Raji (cell line): ENCODE results near the gene DHX30.

ENCODE experiments used
- POLR2A ChIP-seq: IDR thresholded peaks from 2 replicates; pipeline ENCODE4 v1.6.1; 2011; ENCODE audit warnings: low read depth, low read length, control low read depth; ENCODE audit not compliant: insufficient read depth

The DHX30 gene

DNA sequence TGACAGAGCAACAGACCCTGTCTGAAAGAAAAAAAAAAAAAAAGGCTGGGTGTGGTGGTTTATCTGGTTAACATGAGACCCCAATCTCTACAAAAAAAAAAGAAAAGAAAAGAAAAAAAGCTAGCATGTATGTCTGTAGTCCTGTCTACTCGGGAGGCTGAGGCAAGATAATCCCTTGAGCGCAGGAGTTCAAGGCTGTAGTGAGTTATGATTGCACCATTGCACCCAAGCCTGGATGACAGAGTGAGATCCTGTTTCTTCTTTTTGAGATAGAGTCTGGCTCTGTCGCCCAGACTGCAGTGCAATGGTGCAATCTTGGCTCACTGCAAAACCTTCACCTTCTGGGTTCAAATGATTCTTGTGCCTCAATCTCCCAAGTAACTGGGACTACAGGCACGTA, 8.4 kb upstream of the DHX30 start:
- TF ChIP-seq POLR2A = no peak

GRCh38 chr3:47799733-47800132, 3.2 kb upstream of the DHX30 start:
- no peak for TF ChIP-seq POLR2A

GRCh38 chr3:47803480-47804025, 615 bp downstream of the DHX30 start:
- no peak for TF ChIP-seq POLR2A

GRCh38 chr3:47804577-47804976, 1.6 kb downstream of the DHX30 start:
- TF ChIP-seq POLR2A = no peak

GRCh38 chr3:47813551-47814177, 10.7 kb downstream of the DHX30 start:
- TF ChIP-seq POLR2A = no peak

DNA sequence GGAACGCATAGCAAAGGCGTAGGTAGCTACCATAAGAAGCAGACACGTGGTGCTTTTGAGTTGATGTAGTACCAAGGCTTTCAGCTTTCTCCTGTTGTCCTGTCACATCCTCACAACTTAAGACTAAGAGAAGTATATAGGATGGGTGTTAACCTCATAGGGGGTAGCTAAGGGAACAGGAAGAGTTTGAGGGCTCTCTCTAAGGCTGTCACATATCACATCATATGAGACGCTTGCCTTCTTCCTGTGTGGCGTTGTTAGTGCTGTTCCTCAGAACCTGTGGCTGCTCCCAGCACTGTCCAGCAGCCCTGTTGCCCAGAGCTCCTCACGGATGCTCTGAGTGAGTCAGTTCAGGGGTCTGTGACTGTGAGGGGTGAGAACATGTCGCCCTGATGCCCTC, 14.7 kb downstream of the DHX30 start:
- TF ChIP-seq POLR2A = no peak

- peak; percentile 85 for TF ChIP-seq POLR2A
These were observed 21.9 kb downstream of the DHX30 start for GRCh38 chr3:47824541-47825473.

DNA sequence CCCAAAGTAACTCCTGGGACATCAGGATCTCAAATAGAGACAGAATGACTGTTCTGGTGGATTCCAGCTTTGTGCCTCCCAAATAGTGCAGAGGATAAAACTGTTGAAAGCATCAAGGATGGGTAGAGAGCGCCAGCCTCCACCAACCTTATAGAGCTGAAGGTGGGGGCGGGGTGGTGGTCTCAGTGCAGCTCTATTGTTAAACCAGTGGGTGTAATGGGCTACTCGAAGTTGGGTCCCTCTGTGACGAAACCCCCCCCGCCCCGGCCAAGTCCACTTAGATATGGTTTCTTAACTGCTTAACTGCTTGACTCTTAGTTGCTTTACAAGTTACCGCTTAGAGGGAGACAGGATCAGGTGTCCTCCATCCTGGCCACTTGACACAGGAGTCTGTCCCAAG, 22.7 kb downstream of the DHX30 start:
- no peak for TF ChIP-seq POLR2A

DNA sequence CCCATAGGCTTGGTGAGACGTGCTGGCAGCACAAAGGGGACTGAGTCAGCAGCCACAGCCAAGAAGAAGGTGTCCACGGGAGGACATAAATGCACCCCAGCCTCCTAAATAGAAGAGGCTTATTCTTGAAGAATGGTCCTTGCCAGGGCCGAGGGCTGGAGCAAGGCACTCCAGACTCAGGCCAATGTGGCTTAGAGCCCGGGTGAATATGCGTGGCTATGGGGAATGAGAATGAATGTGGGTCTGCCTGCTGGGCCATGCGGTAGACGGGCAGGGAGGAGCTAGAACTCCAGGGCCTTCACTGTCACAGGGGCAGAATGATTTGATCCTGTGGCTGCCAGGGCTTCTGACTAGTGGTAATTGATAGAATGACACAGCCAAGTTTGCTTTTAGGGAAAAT, 34.0 kb downstream of the DHX30 start:
- TF ChIP-seq POLR2A = no peak

DNA sequence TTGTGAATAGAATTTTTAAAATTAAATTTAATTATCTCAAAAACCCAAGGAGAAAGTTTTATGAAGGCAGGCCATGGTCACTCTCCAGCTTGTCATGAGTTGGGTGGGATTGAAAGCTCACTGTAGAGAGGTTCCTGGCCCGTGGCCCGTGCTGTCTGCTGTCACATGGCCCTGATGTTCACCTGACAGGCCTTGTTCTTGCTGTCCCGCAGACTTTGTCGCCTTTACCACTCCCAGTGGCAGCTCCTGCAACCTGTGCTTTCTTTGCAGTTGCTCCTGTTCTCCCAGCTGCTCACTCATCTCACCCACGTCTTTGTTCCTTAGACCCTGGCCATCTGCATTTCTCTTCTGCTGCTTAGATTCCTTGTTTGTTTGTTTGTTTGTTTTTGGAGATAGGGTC, 35.6 kb downstream of the DHX30 start:
- no peak for TF ChIP-seq POLR2A

DNA sequence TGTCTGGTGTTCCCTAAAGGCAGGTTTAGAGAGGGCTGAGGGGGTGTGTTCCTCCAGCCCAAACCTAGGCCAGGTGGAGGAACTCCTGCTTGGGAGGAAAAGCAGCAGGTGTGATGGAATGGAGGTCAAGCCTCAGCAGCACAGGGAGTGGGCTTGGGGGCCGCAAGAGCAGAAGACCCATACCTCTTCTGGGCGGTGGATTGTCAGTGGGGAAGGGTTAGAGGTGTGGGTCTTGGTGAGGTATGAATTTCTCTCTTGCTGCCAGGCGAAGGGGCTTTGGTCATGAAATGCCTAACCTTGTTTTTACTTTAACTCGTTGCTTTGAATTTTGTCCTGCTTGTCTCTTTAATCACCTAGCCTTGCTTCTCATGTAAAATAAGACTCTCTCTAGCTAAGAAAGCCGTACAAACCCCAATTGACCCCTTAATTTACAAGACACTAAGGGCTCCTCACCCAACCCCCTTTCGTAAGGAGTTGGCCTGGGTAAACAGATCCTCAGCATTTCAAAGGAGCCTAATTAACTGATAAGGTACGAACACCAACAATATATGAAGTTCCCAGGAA, 38.9 kb downstream of the DHX30 start:
- TF ChIP-seq POLR2A = no peak

DNA sequence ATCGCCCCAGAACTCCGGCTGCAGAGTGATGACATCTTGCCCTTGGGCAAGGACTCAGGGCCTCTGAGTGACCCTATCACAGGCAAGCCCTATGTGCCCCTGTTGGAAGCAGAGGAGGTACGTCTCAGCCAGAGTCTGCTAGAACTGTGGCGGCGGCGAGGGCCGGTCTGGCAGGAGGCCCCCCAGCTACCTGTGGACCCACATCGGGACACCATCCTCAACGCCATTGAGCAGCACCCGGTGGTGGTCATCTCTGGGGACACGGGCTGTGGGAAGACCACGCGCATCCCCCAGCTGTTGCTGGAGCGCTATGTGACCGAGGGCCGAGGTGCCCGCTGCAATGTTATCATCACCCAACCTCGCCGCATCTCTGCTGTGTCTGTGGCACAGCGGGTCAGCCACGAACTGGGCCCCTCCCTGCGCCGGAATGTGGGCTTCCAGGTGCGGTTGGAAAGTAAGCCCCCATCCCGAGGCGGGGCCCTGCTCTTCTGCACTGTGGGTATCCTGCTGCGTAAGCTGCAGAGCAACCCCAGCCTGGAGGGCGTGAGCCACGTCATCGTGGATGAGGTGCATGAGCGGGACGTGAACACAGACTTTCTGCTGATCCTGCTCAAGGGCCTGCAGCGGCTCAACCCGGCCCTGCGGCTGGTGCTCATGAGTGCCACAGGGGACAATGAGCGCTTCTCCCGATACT, 43.4 kb downstream of the DHX30 start:
- TF ChIP-seq POLR2A = no peak

GRCh38 chr3:47846880-47847248, 43.9 kb downstream of the DHX30 start:
- no peak for TF ChIP-seq POLR2A

DNA sequence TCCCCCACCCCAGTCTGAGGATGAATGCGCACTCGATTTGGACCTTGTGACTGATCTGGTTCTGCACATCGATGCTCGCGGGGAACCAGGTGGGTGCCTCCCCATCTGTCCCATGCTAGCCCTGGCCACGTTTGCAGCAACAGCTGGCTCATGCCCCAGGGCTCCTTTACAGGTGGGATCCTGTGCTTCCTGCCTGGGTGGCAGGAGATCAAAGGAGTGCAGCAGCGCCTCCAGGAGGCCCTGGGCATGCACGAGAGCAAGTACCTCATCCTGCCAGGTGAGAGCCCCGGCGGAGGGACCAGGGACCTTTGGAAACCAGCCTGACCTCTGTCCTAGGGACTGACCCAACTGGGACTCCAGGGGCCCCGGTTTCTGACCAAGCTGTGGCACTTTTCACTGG, 44.3 kb downstream of the DHX30 start:
- TF ChIP-seq POLR2A = no peak

DNA sequence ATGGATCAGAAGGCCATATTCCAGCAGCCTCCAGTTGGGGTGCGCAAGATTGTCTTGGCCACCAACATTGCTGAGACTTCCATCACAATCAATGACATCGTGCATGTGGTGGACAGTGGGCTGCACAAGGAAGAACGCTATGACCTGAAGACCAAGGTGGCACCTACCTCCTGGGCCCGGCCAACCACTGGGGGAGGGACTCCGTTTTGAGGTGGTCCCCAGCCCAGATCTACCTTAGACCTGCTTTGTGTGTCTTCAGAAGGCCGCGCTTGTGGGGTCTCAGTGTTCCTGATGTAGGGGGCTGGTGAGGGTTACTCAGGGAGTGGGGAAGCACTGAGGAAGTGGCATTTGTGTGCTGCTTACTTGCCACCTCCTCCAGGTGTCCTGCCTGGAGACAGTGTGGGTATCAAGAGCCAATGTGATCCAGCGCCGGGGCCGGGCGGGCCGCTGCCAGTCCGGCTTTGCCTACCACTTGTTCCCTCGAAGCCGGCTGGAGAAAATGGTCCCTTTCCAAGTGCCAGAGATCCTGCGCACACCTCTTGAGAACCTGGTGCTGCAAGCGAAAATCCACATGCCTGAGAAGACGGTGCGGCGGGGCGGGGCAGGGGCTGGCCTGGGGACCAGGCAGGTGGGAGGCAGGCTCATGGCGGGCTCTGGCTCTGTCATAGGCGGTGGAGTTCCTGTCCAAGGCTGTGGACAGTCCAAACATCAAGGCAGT, 45.0 kb downstream of the DHX30 start:
- no peak for TF ChIP-seq POLR2A

- TF ChIP-seq POLR2A = no peak
These were observed 45.7 kb downstream of the DHX30 start for GRCh38 chr3:47848599-47849117.
